GM21786 (cell line): ENCODE measurements around the gene C3orf49.

Source experiments
- ATAC-seq: cut with Tn5 transposase; IDR thresholded peaks from one replicate; pipeline ENCODE4 v1.9.1; 2021; ENCODE audit not compliant: unreplicated experiment

Gene C3orf49

DNA sequence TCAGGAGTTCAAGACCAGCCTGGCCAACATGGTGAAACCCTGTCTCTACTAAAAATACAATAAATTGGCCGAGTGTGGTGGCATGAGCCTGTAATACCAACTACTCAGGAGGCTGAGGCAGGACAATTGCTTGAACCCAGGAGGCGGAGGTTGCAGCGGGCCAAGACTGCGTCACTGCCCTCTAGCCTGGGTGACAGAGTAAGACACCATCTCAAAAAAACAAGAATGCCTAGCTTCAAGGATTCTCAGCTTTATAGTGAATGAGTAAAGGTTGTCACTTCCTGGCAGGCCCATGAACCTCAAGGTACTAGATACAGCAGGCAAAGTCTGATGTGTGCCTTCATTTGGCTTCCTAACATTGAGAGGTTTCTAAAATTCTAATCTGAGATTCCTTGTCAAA lies 30.1 kb downstream of the C3orf49 start:
- no peak for ATAC-seq

GRCh38 chr3:63851287-63851686 lies 32.2 kb downstream of the C3orf49 start:
- no peak for ATAC-seq

DNA sequence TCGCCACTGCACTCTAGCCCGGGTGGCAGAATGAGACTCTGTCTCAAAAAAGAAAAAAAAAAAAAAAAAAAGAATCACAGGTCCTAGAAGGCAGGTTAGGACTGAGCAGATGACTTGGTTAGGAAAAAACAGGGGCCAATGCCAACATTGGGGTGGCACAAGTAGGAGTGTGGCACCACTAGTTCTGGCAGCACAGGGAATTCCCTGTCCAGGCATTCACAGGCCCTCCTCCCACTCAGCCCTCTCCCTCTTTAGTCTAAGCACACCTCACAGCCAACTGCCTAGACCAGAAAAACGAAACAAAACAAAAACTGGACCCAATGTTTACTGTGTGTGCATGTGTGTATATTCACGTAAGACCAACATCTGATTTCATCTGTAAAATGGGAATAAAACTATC lies 34.0 kb downstream of the C3orf49 start:
- no peak for ATAC-seq

GRCh38 chr3:63855333-63855940 lies 36.3 kb downstream of the C3orf49 start:
- ATAC-seq: no peak

DNA sequence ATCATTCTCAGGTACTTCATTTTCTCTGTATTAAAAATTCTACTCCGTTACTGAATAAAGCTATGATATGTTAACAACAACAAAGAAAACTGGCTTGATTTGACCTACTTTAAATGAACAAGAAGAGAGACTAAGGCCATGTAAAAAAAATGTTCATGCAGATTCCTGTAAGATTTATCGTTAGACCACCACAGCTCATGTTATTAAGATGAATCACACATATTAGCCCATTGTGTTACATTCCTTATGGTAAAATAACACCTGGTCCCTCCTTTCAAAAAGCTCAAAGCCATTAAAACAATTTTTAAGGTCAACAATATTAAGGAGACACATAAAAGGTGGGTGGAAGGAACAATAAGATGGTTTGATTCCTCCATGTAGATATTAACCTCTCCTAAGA lies 38.2 kb downstream of the C3orf49 start:
- no peak for ATAC-seq

DNA sequence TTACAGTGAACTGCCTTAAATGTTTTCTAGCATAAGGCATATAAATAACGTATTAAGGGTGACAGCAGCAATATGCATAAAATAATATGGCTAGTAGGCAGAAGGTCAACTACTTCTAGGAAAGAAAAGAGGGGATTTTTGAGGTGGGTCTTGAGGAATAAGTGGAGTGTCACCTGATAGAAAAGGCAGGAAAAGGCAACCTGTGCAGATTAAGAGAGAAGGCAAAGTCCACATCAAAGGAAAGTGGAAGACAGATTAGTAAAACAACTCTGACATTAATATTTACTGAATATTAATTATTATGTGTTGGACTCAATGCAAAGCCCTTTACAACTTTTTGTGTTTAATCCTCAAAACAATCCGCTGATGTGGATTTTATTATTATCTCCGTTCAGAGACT lies 41.7 kb downstream of the C3orf49 start:
- no peak for ATAC-seq

DNA sequence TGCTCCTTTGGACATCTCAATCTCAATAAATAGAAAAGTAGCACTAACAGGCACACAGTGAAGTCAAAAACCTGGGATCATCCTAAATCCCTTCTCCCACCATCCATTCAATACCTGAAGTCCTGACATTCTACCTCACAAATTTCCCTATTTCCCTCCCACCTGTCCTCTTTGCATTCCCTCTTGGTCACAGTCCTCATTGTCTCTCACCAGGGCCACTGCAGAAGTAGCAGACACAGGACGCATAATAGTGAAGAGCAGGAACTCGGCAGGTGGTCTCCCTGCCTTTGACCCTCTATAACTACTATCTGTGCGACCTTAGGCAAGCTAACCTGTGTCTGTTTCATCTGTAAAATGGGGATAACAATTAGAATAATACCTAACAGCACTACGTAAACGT lies 42.2 kb downstream of the C3orf49 start:
- ATAC-seq: no peak

DNA sequence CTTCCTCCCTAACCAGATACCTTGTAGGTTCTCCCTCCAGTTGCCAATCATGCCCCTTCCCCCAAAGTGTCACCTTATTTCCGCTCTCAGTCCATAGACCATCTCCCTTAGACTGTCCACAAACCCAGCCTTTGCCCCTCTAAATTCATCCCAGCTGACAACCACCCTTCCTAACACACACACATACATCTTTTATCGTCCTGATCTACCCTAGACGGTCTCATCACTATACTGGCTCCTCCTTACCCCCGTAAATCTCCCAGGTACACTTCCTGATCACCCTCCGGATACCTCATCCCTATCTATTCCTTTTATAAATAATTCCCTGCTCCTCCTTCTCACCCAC lies 43.7 kb downstream of the C3orf49 start:
- no peak for ATAC-seq

DNA sequence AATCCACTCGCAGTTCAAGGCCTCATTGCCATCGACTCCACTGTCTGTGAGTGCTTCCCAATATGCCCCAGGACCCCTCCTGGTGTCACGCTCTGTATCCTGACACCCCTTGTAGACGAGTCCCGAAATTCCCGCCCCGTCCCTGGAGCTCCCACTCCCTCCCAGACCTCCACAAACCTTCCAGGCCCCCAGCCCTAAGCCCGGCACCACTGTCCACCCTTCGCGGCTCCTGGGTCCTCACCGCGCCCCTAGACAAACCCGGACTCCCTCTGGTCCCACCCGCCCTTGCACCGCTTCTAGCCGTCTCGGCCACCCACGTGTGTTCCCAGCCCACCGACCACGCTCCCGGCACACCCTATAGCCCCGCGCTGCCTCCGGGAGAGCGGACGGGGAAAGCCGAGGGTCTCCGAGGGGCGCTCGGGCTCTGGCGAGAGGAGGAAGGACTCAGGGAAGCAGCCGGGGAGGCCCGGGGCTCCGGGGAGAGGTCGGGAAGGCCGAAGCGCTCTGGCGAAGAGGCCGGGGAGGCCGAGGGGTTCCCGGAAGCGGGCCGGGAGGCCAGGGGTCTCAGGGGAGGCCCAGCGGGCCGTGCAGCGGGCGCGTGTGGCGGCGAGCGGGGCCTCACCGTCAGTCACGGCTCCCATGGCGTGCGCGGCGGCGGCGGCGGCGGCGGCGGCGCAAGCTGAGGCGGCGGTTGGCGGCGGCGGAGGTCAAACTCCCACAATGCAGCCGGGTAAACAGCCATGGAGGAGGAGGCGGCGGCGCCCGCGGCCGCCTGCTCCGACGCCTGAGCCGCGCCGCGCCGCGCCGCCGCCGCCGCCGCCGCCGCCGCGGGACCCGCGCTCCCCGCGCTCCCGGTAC lies 44.3 kb downstream of the C3orf49 start, which contains the start of the genes ATXN7 and THOC7:
TSS of gene ATXN7 (plus strand) at position 718 of the 858 bp plus-strand sequence. CDS start 48,732 bp downstream, outside the sequence.
TSS of gene THOC7 (minus strand) at position 656 of the 858 bp plus-strand sequence. CDS start at position 641, 15 bp downstream.
- peak; percentile 59 for ATAC-seq

- ATAC-seq: peak; percentile 33
Measured at GRCh38 chr3:63864008-63864964, 45.2 kb downstream of the C3orf49 start.

DNA sequence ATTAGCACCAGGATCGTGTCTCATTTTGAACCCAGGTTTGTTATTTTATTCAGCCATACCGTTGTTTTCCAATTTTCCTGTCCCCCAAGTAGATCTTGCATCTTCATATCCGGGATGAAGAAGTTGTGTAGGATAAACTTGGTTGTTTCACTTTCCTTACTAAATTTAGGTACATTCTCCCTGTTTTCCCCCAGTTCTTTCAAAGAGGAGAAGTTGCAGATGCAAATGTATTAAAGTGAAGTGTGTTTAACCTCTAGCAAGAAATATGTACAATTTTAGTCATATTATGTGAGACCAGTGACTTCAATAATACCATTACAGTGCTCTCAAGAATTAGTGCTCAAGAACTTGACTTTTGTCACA lies 45.8 kb downstream of the C3orf49 start:
- no peak for ATAC-seq

DNA sequence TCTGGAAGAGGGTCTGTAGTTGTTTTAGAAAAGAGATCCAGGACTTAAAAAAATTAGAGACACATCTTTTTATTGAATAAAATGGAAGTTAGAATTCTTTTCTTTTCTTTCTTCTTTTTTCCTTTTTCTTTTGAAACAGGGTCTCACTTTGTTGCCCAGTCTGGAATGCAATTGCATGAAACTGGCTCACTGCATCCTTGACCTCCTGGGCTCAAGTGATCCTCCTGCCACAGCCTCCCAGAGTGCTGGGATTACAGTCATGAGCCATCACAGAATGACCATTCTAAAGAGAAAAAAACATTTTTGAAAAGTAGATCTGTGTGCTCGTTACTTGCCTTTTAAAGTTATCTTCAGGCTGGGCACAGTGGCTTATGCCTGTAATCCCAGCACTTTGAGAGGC lies 48.1 kb downstream of the C3orf49 start:
- ATAC-seq: no peak

DNA sequence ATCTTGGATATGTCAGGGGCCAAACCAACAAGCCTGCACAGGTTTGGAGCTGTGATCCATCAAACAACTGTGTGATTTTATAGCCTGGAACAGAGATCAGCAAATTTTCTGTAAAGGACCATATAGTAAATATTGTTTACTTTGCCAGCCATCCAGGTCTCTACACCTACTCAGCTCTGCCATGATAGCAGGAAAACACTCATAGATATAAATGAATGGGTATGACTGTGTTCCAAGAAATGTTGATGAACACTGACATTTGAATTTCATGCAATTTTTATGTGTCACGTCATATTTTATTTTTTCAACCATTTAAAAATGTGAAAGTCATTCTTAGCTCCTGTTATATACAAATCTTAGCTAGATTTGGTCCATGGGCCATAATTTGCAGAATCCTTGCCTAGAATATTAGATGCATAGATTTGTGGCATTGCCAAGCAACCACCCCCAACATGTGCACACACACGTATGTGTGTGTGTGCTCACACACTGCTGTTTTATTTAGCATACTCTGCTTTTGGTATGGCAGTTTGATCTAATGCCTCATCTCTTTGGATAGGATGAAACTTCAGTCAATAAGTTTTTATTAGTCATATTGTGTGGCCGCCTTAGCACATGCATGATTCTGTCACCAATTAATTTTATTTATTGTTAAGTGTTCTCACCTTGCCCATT lies 51.0 kb downstream of the C3orf49 start:
- no peak for ATAC-seq

- ATAC-seq: no peak
Measured at GRCh38 chr3:63870615-63871005, 51.5 kb downstream of the C3orf49 start.

DNA sequence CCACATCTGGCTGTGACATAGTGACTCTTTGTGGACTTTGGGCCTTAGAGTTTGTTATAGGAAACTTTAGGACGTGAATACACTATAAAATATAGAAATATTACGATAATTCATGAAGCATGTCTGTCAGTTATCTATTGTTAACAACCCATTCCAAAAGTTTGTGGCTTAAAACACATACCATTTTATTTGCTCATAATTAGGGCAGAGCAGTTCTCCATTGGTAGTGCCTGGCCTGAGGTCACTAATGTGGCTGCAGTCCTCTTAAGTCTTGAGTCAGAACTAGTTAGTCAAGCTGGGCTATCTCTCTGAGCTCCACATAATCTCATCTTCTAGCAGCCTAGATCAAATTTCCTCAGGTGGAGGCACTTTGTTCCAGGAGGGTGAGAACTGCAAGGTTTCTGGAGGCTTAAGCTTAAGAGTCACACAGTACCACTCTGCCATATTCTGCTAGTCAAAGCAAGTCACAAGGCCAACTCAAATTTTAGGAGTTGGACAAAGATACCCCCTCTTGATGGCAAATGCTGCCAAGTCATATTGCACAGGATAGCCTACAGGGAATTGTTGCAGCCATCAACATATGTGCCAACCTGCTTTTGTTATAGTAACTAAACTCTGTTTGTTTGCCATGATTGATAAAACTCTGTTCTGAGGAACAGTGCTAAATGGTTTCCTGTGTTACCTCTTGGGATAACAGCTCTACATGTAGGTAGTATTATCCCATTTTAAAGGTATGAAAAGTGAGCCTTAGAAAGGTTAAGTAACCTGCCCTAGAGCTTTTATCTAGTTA lies 53.2 kb downstream of the C3orf49 start:
- ATAC-seq: no peak

- no peak for ATAC-seq
Measured at GRCh38 chr3:63874769-63875168, 55.7 kb downstream of the C3orf49 start.

DNA sequence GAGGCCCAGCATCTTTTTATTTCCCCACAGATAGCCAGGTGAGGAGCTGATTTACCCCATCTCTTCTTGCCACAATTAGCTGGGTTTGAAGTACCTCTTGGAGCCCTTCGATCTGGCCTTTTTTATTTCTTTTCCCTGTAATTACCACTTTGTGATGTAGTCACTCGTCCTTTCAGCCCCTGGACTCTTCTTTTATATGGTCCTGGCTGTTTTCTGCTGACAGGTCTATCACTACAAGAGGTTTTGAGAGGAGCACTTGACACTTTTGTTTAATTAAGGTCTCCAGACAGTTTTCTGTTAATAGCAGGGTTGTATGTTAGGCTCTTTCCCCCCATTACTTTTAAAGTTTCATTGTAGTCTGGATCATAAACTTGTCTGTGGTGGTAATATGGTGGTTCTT lies 56.4 kb downstream of the C3orf49 start:
- no peak for ATAC-seq

DNA sequence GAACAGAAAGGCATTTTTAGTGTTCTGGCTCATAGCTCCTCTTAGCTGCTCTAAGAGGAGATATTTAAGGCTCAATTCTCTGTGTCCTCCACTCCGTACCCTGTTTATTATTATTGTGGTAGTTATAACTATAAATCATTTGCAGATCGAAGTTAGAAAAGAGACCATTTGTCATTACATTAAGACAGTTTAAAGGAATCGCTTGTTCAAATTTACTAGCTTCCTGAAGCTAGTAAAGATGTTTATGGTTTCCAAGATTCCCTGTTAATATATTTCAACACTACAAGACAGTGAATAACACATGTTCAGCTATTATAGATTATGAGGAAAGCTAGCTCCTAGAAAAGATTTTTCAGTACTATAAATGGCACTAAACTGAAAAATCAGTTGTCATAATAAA lies 57.2 kb downstream of the C3orf49 start:
- no peak for ATAC-seq

- ATAC-seq: no peak
Measured at GRCh38 chr3:63877737-63878393, 58.8 kb downstream of the C3orf49 start.
